Adipocyte (in vitro differentiated cells): ENCODE data around the gene CREBRF.
"Not testable (repeated sequence)": the region's sequence is repeated elsewhere in the genome, so short reads cannot be mapped to it uniquely, and the experiment has no call there.

Experiments used
- DNase-seq: peaks from one replicate; pipeline ENCODE4 v3.0.0-alpha.2; 2015; ENCODE audit warnings: low read depth
- H3K27me3 ChIP-seq: replicated peaks from 2 replicates; pipeline ENCODE4 v1.7.0; 2013; ENCODE audit warnings: mild to moderate bottlenecking, low read length, moderate library complexity; ENCODE audit not compliant: control insufficient read depth, insufficient read depth
- H3K36me3 ChIP-seq: 2 replicates; pipeline ENCODE4 v1.7.0; 2013; ENCODE audit warnings: low read length, mild to moderate bottlenecking, moderate library complexity; ENCODE audit not compliant: control insufficient read depth, insufficient read depth, severe bottlenecking
- H3K4me1 ChIP-seq: 2 replicates; pipeline ENCODE4 v1.7.0; 2013; ENCODE audit warnings: mild to moderate bottlenecking, low read length, moderate library complexity; ENCODE audit not compliant: control insufficient read depth, insufficient read depth
- H3K4me3 ChIP-seq: 2 replicates; pipeline ENCODE4 v1.7.0; 2013; ENCODE audit warnings: mild to moderate bottlenecking, low read length, moderate library complexity
- H3K9ac ChIP-seq: 2 replicates; pipeline ENCODE4 v1.7.0; 2013; ENCODE audit warnings: mild to moderate bottlenecking, low read length, moderate library complexity
- H3K9me3 ChIP-seq: 2 replicates; pipeline ENCODE4 v1.7.0; 2013; ENCODE audit warnings: mild to moderate bottlenecking, low read length, moderate library complexity; ENCODE audit not compliant: control insufficient read depth

The CREBRF gene

GRCh38 chr5:173091981-173092380, 35.8 kb downstream of the CREBRF start:
- H3K4me3 ChIP-seq = no peak overlapping the region
- no peaks in the 10 kb centered on the region for H3K9me3 ChIP-seq
- no peak for DNase-seq
- no peaks in the 10 kb centered on the region for H3K27me3 ChIP-seq
- peaks cover 19% of the 10 kb centered on the region for H3K36me3 ChIP-seq
- H3K9ac ChIP-seq = no peak overlapping the region
- peaks cover 29% of the 10 kb centered on the region for H3K4me1 ChIP-seq

DNA sequence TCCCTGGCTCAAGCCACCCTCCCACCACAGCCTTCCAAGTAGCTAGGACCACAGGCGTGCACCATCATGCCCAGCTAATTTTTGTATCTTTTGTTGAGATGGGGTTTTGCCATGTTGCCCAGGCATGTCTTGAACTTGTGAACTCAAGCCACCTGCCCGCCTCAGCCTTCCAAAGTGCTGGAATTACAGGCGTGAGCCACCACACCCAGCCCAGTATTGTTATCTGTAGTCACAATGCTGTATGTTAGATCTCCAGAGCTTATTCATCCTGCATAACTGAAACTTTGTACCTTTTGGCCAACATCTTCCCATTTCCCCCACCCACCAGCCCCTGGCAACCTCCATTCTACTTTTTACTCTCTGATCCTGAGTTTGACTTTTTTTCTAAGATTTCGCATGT, 37.5 kb downstream of the CREBRF start:
- Histone ChIP-seq H3K4me1 (peaks cover 35% of the 10 kb centered on the region), H3K4me3 (peak overlapping the region; percentile 29), H3K9ac (no peak overlapping the region), H3K27me3 (no peaks in the 10 kb centered on the region), H3K9me3 (no peaks in the 10 kb centered on the region), H3K36me3 (peaks cover 19% of the 10 kb centered on the region)
- DNase-seq = no peak

DNA sequence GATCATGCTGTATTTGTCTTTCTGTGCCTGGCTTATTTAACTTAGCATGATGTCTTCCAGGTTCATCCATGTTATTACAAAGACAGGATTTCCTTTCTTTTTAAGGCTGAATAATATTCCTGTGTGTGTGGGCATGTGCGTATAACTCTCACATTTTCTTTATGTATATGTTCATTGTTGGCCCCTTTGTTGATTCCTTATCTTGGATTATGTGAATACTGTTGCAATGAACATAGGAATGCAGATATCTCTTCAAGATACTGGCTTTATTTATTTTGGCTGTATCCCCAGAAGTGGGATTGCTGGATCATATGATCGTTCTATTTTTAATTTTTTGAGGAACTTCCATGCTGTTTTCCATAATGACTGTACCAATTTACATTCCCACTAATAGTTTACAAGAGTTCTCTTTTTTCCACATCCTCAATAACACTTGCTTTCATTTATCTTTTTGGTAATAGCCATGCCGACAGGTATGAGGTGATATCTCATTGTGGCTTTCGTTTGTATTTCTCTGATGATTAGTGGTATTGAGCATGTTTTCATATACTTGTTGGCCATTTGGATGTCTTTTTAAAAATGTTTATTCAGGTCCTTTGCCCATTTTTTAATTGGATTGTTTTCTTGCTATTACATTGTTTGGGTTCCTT, 38.0 kb downstream of the CREBRF start:
- peaks cover 19% of the 10 kb centered on the region for H3K36me3 ChIP-seq
- H3K4me1 ChIP-seq = peaks cover 35% of the 10 kb centered on the region
- no peaks in the 10 kb centered on the region for H3K27me3 ChIP-seq
- DNase-seq = peak; percentile 77
- no peaks in the 10 kb centered on the region for H3K9me3 ChIP-seq
- no peak overlapping the region for H3K9ac ChIP-seq
- H3K4me3 ChIP-seq = peak overlapping the region; percentile 29

- Histone ChIP-seq H3K4me1 (peaks cover 21% of the 10 kb centered on the region), H3K9ac (no peak overlapping the region), H3K4me3 (no peak overlapping the region), H3K36me3 (peaks cover 7% of the 10 kb centered on the region), H3K27me3 (no peaks in the 10 kb centered on the region), H3K9me3 (no peaks in the 10 kb centered on the region)
- DNase-seq = no peak
Measured at GRCh38 chr5:173098787-173099186, 42.6 kb downstream of the CREBRF start.

DNA sequence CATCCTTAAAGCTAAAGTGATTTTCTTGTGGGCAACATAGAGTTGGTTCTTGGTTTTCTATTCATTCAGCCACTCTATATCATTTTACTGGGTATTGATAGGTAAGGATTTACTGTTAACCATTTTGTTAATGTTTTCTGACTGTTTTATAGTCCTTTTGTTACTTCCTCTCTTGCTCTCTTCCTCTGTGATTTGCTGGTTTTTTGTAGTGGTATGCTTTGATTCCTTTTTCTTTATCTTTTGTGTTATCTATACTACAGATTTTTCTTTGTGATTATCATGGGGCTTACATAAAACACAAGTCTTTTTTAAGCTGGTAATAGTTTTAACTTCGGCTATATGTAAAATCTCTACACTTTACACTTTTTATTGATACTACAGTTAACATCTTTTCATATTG, 43.3 kb downstream of the CREBRF start:
- no peak for DNase-seq
- peaks cover 16% of the 10 kb centered on the region for H3K4me1 ChIP-seq
- peaks cover 7% of the 10 kb centered on the region for H3K36me3 ChIP-seq
- no peak overlapping the region for H3K9ac ChIP-seq
- no peaks in the 10 kb centered on the region for H3K27me3 ChIP-seq
- no peaks in the 10 kb centered on the region for H3K9me3 ChIP-seq
- H3K4me3 ChIP-seq = no peak overlapping the region

- H3K9me3 ChIP-seq = no peaks in the 10 kb centered on the region
- no peaks in the 10 kb centered on the region for H3K27me3 ChIP-seq
- H3K4me1 ChIP-seq = peaks cover 8% of the 10 kb centered on the region
- no peak overlapping the region for H3K4me3 ChIP-seq
- peaks cover 7% of the 10 kb centered on the region for H3K36me3 ChIP-seq
- DNase-seq = no peak
- no peak overlapping the region for H3K9ac ChIP-seq
Measured at GRCh38 chr5:173101245-173101644, 45.1 kb downstream of the CREBRF start.

DNA sequence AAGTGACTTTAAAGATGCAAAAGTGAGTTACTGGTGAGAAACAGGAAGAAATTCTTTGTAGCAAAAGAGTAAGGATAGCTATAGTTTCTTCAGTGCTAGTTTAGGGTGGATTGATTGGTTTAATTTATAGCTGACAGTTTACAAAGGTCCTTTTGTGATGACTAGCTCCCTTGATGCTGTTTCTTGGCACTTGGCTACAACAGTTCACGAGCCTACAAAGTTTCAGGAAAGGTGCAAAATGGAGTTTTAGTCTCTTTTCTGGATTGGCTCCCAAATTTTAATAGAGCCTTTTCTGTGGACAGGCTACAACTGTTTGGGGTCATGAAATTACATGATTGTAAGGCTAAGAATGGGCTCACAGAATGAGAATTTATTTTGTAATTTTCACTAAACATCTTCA, 47.3 kb downstream of the CREBRF start:
- Histone ChIP-seq H3K36me3 (peaks cover 7% of the 10 kb centered on the region), H3K4me1 (no peaks in the 10 kb centered on the region)

GRCh38 chr5:173108914-173109313, 52.8 kb downstream of the CREBRF start:
- Histone ChIP-seq H3K36me3 (peaks cover 48% of the 10 kb centered on the region), H3K4me1 (no peaks in the 10 kb centered on the region), H3K9ac (no peak overlapping the region), H3K9me3 (no peaks in the 10 kb centered on the region), H3K4me3 (no peak overlapping the region), H3K27me3 (no peaks in the 10 kb centered on the region)
- no peak for DNase-seq

More for the DNA sequence above, 47.3 kb downstream of the CREBRF start:
- Histone ChIP-seq H3K4me3 (no peak overlapping the region), H3K27me3 (no peaks in the 10 kb centered on the region), H3K9me3 (no peaks in the 10 kb centered on the region), H3K9ac (no peak overlapping the region)
- DNase-seq = no peak

GRCh38 chr5:173114536-173114935, 58.4 kb downstream of the CREBRF start:
- DNase-seq = no peak
- H3K4me3 ChIP-seq = no peak overlapping the region
- peaks cover 2% of the 10 kb centered on the region for H3K9me3 ChIP-seq
- no peaks in the 10 kb centered on the region for H3K27me3 ChIP-seq
- no peak overlapping the region for H3K9ac ChIP-seq
- no peaks in the 10 kb centered on the region for H3K4me1 ChIP-seq
- peaks cover 55% of the 10 kb centered on the region for H3K36me3 ChIP-seq

- no peak for DNase-seq
- Histone ChIP-seq H3K9ac (no peak overlapping the region), H3K27me3 (no peaks in the 10 kb centered on the region), H3K4me1 (peaks cover 9% of the 10 kb centered on the region), H3K36me3 (peaks cover 16% of the 10 kb centered on the region), H3K4me3 (no peak overlapping the region), H3K9me3 (peaks cover 4% of the 10 kb centered on the region)
Measured at GRCh38 chr5:173119719-173120118, 63.6 kb downstream of the CREBRF start.

GRCh38 chr5:173123416-173123815, 67.3 kb downstream of the CREBRF start:
- Histone ChIP-seq H3K9ac (peak overlapping the region; percentile 10), H3K27me3 (no peaks in the 10 kb centered on the region), H3K4me3 (no peak overlapping the region), H3K9me3 (peaks cover 4% of the 10 kb centered on the region), H3K4me1 (peaks cover 9% of the 10 kb centered on the region), H3K36me3 (peaks cover 15% of the 10 kb centered on the region)
- peak; percentile 74 for DNase-seq

DNA sequence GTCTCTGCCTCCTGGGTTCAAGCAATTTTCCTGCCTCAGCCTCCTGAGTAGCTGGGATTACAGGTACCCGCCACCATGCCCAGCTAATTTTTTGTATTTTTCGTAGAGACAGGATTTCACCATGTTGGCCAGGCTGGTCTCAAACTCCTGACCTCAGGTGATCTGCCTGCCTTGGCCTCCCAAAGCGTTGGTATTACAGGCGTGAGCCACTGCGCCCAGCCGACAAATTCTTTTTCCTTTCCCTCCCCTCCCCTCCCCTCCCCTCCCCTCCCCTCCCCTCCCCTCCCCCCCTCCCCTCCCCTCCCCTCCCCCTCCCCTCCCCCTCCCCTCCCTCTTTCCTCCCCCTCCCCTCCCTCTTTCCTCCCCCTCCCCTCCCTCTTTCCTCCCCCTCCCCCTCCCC, 76.0 kb downstream of the CREBRF start:
- not testable (repeated sequence) for H3K4me3 ChIP-seq, DNase-seq, H3K4me1 ChIP-seq, H3K9ac ChIP-seq, H3K9me3 ChIP-seq, H3K27me3 ChIP-seq
- peaks cover 25% of the 10 kb centered on the region for H3K36me3 ChIP-seq
